Choroid plexus epithelial cell (primary cell): Measurements from ENCODE around the gene CD34.

Experiments used
- DNase-seq: peaks from one replicate; pipeline ENCODE4 v3.0.0-alpha.2; 2010; ENCODE audit warnings: low read depth
- H3K4me3 ChIP-seq: 2 replicates; pipeline ENCODE4 v1.5.1; 2011; ENCODE audit warnings: low read depth, mild to moderate bottlenecking, control low read depth, low read length, moderate library complexity
- TF ChIP-seq, protein P1 (sequence below): conservative IDR thresholded peaks from 2 replicates; pipeline ENCODE4 v1.5.1; 2011; ENCODE audit warnings: low read depth, mild to moderate bottlenecking, control low read depth, inconsistent platforms, low read length, moderate library complexity

CD34 gene, protein sequence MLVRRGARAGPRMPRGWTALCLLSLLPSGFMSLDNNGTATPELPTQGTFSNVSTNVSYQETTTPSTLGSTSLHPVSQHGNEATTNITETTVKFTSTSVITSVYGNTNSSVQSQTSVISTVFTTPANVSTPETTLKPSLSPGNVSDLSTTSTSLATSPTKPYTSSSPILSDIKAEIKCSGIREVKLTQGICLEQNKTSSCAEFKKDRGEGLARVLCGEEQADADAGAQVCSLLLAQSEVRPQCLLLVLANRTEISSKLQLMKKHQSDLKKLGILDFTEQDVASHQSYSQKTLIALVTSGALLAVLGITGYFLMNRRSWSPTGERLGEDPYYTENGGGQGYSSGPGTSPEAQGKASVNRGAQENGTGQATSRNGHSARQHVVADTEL

DNA sequence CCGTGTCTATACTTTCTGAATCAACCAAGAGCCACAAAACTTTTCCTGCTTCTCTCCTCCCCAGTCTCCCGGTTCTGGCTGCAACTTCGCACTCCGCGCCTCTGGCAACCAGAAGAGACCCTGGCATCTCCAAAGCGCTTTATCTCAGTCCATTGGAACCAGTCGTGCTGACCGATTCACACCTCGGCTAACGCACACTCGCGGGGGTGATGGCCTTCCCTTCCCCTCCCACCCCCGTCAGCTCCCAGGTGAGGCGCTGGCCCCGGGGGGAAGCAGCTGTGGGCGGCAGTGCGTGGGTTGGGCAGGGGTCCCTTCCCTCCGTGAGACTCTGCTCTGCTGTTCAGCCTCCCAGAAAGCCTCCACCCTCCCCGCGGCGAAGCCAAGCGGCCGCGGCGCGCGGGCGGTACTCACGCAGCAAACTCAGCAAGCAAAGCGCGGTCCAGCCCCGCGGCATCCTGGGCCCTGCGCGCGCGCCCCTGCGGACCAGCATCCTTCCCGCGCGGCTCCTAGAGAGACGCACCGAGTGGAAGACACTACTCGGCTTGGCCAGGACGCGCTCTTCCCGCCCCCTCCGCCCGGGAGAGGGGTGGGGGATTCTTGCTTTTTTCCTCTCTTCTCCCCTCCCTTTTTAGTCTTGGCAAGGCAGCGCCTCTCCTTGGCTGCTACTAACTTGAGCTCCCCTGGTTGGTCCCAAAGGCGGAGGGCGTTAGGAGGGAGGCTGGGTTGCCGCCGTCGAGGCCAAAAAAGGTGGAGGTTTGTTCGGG, at the start of gene CD34:
TSS of gene CD34 (minus strand) at position 535 of the 764 bp plus-strand sequence. CDS start at position 490, 45 bp downstream.
- TF ChIP-seq, protein P1, sequence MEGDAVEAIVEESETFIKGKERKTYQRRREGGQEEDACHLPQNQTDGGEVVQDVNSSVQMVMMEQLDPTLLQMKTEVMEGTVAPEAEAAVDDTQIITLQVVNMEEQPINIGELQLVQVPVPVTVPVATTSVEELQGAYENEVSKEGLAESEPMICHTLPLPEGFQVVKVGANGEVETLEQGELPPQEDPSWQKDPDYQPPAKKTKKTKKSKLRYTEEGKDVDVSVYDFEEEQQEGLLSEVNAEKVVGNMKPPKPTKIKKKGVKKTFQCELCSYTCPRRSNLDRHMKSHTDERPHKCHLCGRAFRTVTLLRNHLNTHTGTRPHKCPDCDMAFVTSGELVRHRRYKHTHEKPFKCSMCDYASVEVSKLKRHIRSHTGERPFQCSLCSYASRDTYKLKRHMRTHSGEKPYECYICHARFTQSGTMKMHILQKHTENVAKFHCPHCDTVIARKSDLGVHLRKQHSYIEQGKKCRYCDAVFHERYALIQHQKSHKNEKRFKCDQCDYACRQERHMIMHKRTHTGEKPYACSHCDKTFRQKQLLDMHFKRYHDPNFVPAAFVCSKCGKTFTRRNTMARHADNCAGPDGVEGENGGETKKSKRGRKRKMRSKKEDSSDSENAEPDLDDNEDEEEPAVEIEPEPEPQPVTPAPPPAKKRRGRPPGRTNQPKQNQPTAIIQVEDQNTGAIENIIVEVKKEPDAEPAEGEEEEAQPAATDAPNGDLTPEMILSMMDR = no peak
- no peak for DNase-seq
- H3K4me3 ChIP-seq = peak within 1 kb of the TSS; percentile 14

DNA sequence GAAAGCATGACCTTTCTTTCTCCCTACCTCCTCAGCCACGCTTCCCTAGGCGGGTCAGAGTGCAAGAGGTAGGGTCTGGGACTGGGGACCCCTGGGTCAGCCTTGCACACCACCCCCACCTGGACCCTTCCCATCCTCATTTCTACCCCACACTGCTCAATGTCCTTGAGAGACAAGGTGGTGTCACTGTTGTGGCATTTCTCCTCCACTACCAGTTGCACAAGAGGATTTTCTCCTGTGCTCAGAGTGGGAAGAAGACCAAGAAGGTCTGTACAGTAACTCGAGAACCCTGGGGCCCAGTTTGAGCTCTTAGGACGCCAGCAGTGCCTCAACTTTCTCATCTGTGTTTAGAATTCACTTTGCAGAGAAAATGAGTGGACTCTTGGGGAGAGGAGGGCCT, 49.4 kb upstream of the CD34 start:
- TF ChIP-seq, protein P1 = no peak
- DNase-seq = peak; percentile 43
- no peak overlapping the region for H3K4me3 ChIP-seq

DNA sequence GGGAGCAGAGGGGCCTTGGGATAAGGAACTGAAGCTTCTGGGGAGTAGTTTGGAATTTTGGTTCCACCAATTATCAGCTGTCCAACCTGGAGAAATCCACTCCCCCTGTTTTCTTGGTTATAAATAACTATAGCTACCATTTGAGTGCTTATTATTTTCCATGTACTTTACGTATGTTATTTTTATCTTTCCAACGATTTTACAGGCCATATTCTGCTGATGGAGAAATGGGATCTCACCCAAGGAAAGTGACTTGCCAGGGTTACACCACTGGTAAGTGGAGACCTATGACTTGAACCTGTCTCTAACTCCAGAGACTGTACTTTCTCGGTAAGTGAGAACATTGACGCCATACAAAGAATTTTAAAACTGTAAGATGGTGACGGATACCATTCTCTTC, 49.0 kb upstream of the CD34 start:
- TF ChIP-seq, protein P1 = no peak
- no peak for DNase-seq
- H3K4me3 ChIP-seq = peak overlapping the region; percentile 52

DNA sequence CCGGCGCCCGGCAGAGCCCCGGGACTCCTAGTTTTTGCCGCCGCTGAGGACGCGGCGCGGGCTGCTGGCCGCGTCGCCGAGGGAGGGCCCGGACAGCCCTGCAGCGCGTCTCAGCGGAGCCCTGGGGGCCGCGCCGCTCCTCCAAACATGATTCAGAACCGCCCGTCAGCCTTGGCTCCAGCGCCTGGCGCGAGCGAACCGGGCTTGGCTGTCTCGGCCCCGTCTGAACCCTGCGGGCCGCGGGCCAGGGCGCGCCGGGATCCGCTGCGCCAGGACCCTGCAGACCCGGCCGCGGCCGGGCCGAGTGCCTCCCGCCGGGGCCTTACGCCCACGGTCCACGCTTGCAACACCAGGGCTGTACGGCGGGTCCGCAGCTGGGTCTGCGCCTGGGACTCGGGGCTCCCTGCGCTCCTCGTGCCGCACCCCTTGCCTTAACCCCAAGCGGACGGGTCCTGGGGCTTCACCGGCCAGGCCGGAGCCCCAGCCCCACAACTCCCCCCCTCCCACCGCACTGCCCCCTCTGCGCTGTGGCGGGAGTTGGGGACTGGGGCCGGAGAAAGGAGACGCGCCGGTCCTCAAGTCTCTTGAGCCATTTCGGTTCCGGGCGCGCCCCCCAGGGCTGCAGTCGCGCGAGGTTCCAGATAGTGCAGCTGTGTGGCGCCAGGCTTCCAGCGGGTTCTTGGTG, 48.4 kb upstream of the CD34 start:
- DNase-seq = peak; percentile 56
- TF ChIP-seq, protein P1 = no peak
- H3K4me3 ChIP-seq = peak overlapping the region; percentile 52

DNA sequence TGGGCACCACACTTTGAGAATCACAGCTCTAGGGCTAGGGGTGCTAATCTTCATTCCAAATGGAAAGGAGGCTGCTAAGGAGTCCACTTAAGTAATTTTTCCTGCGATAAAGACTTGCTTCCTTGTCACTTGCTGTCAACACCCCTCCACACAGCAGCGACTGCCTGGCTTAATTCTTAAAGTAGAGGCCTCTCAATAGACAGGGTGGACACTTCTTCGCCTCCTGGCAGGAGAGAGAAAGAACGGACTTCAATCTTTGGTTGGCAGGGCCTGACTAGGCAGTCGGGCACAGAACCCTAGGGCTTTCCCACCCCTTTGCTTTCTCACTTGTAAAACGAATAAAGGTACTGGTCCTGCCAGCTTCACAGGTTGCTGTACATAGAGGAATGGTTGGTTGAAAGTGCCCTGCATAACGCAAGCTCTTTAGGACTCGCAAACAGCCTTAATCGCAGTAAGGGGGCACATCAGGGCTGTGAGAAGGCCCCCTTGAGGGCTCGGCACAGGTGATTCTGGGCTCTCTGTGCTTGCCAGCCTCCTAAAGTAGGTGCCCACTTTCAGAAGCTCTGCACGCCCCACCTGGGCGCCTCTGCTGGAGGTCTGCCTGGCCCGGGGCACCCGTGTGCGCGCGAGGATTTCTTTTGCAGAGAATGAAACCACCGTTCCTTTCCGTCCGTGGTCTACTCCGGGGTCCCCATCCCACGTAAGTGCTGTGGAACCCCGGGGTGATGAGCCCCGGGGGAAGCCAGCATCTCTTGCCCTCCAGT, 47.6 kb upstream of the CD34 start:
- H3K4me3 ChIP-seq = peak overlapping the region; percentile 52

DNA sequence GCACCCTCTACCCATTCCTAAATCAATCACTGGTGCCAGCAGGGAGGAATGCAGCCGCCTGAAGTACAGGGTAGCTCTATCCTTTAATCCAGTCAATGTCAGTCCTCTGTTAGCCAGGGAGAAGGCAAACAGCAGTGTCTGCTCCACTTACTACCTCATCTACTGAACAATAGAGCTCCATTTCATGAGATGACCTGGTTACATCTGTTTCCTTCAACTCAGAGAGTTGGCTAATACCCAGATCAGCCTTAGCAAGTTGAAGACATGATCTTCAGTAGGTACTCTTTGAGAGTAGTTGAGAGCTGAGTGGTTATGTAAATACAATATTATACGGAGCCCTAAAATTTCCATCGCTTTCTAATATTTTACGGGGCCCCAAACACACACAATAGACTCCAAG, 46.1 kb upstream of the CD34 start:
- TF ChIP-seq, protein P1 = no peak
- no peak for DNase-seq
- H3K4me3 ChIP-seq = no peak overlapping the region

More for the DNA sequence above, 47.6 kb upstream of the CD34 start:
- no peak for DNase-seq
- TF ChIP-seq, protein P1 = no peak
